Measurements from ENCODE around the gene ADAMTS17.

Gene ADAMTS17

GRCh38 chr15:99974246-99974645 lies 367.5 kb downstream of the ADAMTS17 start:
- no peak for DNase-seq (ENCODE audit: low spot score)

GRCh38 chr15:99973351-99973750 lies 368.4 kb downstream of the ADAMTS17 start:
- no peak for DNase-seq (ENCODE audit: low spot score)

GRCh38 chr15:99970891-99971430 lies 370.8 kb downstream of the ADAMTS17 start:
- DNase-seq (ENCODE audit: low spot score) = no peak

GRCh38 chr15:99969261-99969920 lies 372.4 kb downstream of the ADAMTS17 start:
- DNase-seq (ENCODE audit: low spot score) = no peak

- no peak for DNase-seq (ENCODE audit: low spot score)
Measured at GRCh38 chr15:99967841-99968371, 373.9 kb downstream of the ADAMTS17 start.

- no peak for DNase-seq (ENCODE audit: low spot score)
Measured at GRCh38 chr15:99966815-99967214, 375.0 kb downstream of the ADAMTS17 start.

- DNase-seq (ENCODE audit: low spot score) = no peak
Measured at GRCh38 chr15:99965376-99965775, 376.4 kb downstream of the ADAMTS17 start.

- DNase-seq (ENCODE audit: low spot score) = no peak
Measured at GRCh38 chr15:99963976-99964375, 377.8 kb downstream of the ADAMTS17 start.

GRCh38 chr15:99963096-99963825 lies 378.5 kb downstream of the ADAMTS17 start:
- no peak for DNase-seq (ENCODE audit: low spot score)

- no peak for DNase-seq (ENCODE audit: low spot score)
Measured at GRCh38 chr15:99962006-99962561, 379.7 kb downstream of the ADAMTS17 start.

- DNase-seq (ENCODE audit: low spot score) = no peak
Measured at GRCh38 chr15:99961011-99961441, 380.7 kb downstream of the ADAMTS17 start.

GRCh38 chr15:99959326-99959725 lies 382.4 kb downstream of the ADAMTS17 start:
- no peak for DNase-seq (ENCODE audit: low spot score)

GRCh38 chr15:99958426-99959097 lies 383.2 kb downstream of the ADAMTS17 start:
- DNase-seq (ENCODE audit: low spot score) = no peak

- no peak for DNase-seq (ENCODE audit: low spot score)
Measured at GRCh38 chr15:99957642-99958013, 384.1 kb downstream of the ADAMTS17 start.

- no peak for DNase-seq (ENCODE audit: low spot score)
Measured at GRCh38 chr15:99956820-99957641, 384.7 kb downstream of the ADAMTS17 start.

- DNase-seq (ENCODE audit: low spot score) = no peak
Measured at GRCh38 chr15:99956022-99956775, 385.6 kb downstream of the ADAMTS17 start.

- no peak for DNase-seq (ENCODE audit: low spot score)
Measured at GRCh38 chr15:99955532-99955931, 386.2 kb downstream of the ADAMTS17 start.

- no peak for DNase-seq (ENCODE audit: low spot score)
Measured at GRCh38 chr15:99955181-99955525, 386.6 kb downstream of the ADAMTS17 start.

GRCh38 chr15:99954361-99955180 lies 387.2 kb downstream of the ADAMTS17 start:
- DNase-seq (ENCODE audit: low spot score) = no peak

GRCh38 chr15:99953886-99954285 lies 387.9 kb downstream of the ADAMTS17 start:
- no peak for DNase-seq (ENCODE audit: low spot score)

Data from germinal center (tissue), 1 donor.